Body of pancreas (tissue), 4 donors: ENCODE measurements around the gene HPRT1.
A peak's percentile ranks its signal among the peaks of the same experiment; 100 is the strongest.

Experiments
- POLR2A ChIP-seq, 3 donors: fragments of 450-650 bp; IDR thresholded peaks; one replicate each; pipeline ENCODE4 v1.6.1; 2016; ENCODE audit warnings: antibody characterized with exemption in 3 of 3, mild to moderate bottlenecking in 2 of 3
- TF ChIP-seq, protein P1 (sequence below), 7 experiments: fragments of 450-650 bp in 4 of 7; fragments of 200-600 bp in 3 of 7; sonication (generic) in 3 of 7; IDR thresholded peaks; one replicate each; pipeline ENCODE4 v1.5.1; 2016 to 2019; ENCODE audit warnings: antibody characterized with exemption in 7 of 7

DNA sequence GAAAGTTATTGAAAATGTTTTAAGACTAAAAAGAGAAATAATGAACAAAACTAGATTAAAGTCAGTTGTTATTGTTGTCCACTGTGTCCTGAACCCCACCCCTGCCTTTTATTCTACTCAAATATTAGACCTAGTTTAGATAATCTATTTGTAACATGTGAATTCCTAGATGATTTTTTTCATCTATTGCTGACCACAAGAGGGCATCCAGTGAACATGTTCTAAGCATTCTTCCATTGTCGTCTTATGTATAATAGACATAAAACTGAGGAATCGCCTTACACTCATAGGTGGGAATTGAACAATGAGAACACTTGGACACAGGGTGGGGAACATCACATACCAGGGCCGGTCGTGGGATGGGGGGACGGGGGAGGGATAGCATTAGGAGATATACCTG, 36.4 kb upstream of the HPRT1 start:
- TF ChIP-seq, protein P1, sequence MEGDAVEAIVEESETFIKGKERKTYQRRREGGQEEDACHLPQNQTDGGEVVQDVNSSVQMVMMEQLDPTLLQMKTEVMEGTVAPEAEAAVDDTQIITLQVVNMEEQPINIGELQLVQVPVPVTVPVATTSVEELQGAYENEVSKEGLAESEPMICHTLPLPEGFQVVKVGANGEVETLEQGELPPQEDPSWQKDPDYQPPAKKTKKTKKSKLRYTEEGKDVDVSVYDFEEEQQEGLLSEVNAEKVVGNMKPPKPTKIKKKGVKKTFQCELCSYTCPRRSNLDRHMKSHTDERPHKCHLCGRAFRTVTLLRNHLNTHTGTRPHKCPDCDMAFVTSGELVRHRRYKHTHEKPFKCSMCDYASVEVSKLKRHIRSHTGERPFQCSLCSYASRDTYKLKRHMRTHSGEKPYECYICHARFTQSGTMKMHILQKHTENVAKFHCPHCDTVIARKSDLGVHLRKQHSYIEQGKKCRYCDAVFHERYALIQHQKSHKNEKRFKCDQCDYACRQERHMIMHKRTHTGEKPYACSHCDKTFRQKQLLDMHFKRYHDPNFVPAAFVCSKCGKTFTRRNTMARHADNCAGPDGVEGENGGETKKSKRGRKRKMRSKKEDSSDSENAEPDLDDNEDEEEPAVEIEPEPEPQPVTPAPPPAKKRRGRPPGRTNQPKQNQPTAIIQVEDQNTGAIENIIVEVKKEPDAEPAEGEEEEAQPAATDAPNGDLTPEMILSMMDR (IDR thresholded peaks at IDR 0.05), result peak in 6 of 7 experiments; percentile 5 to 41 (median 24)
- no peak for TF ChIP-seq POLR2A (IDR thresholded peaks at IDR 0.05)
